NCI-H2227 treated with DMSO at 0.1 percent for 48 hours (cell line): ENCODE data around the gene BHLHA15.

Source experiments
- DNase-seq: peaks from one replicate; lab custom pipeline; 2025; lab: John Stamatoyannopoulos, UW

Gene BHLHA15

DNA sequence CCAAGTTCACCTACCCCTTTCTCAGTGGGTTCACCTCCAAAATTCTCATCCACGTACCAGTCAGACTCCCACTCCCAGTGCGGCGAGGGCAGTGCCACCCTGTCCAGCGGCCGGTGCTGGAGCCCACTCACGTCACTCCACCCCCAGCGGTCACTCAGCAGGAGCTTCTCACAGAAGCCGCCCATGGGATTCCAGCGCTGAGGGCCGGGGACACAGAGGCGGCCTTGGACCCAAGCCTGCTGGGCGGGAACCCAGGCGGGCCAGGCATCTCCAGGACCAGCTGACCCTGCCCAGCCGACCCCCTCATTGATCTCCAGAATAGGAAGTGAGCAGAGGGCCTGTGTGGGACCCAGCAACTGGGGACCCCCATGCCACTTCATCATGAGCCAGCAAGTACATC lies 33.6 kb downstream of the BHLHA15 start:
- no peak for DNase-seq

DNA sequence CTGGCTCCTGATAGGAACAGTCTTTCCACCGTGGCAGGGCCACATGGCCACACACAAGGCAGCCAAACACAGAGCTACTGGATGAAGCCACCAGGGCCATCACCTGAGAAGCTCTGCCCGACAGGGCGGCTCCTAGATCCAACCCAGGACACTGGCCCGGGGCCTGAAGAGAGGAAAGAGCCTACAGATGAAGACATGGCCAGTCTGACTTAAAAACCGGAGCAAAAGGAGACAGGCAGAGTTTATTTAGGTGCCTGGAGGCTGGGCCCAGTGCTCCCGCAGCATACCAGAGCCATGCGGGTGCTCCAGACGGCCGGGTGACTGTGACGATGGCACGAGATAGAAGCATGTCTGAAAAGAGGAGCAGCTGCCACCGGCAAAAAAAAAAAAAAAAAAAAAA lies 36.9 kb downstream of the BHLHA15 start:
- DNase-seq, result no peak

DNA sequence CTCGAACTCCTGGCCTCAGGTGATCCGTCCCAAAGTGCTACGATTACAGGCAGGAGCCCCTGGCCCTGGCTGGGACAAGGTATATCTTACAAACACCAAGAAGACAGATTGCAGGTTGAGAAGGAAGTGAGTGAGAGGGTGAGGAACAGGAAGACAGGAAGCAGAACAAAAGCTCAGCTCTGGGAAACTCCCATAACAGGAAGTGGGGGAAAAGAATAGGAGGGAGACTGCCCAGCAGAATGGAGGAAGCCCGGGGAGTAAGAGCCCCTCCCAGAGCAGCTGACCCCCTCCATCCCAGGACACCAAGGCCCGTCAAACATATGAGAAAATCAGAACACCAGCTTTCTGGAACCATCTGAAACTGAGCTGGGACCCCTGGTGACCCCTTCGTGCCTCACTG lies 37.9 kb downstream of the BHLHA15 start:
- no peak for DNase-seq

DNA sequence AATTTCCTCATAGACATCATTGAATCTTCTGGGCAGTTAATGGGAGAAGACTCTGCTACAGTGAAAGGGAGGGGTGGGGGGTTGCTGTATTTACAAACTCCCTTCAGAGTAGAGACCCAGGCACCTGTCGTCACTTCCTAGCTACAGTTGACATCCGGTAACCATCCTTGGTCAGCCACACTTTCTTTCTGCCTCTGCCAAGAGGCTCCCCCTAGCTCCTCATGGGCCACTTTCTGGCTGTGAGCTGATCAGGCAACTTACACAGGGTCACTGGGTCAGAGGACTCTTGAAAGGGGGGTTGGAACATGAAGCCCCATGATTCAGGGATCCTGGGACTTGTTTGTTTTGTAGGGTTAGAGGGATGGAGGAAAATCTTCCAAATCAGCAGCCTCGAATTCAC lies 39.5 kb downstream of the BHLHA15 start:
- no peak for DNase-seq

DNA sequence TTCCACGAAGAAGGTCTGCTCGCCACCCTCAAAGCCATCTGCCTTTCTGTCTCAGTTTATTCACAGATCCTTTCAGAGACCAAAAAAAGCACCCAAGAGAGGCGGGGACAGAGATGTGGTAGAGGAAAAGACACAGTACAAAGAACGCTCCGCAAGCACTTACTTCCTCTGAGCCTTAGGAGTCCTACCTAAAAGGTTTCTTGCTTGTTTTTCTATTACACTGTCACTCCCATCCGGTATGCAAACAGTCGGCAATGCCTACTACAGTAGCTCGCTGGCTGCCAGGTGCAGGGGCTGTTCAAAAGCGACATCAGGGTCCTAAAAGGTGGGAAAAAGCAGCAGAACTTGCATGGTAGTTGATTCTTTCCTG lies 40.0 kb downstream of the BHLHA15 start:
- DNase-seq, result peak; percentile 36

DNA sequence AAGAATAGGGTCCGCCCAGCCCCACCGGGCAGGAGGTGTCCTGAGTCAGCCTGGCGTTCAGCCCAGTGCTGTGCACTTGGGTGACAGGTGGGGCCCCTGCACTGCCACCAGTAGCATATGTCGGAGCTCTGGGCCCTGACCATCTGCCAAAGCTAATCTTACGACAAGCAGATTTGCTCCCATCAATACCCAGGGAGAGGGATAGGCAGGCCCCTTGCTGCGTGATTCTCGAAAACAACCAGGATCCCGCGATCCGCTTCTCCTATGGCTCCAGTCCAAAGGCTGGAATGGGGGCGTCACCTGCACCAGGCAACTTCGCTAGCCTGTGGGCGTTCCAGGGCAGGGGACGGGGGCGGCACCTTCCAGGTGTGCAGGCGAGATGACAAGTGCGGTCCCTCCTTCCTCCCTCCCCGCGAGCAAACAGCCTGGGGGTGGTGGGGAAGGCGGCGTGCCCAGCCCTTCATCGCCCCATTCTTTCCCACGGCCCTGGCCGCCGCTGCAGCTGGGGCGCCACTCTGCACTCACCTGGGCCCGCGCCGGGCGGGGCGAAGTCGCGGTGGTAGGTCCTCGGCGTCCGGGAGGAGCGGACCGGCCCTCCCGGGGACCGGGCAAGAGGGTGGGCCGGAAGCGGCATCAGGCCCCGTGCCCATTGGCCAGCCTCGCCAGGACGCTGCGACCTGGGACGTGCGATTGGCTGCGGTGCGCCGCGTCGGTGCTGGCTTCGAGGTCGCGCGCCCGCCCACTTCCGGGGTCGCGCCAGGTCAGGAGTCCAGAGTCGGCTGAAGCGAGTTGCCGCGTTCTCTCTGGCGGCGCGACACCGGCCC lies 40.6 kb downstream of the BHLHA15 start, which contains the start of gene TECPR1:
Gene TECPR1, minus strand, starts transcription at position 632 of the 824 bp plus-strand sequence. CDS start 6,086 bp downstream, outside the sequence.
- DNase-seq, result peak; percentile 84

DNA sequence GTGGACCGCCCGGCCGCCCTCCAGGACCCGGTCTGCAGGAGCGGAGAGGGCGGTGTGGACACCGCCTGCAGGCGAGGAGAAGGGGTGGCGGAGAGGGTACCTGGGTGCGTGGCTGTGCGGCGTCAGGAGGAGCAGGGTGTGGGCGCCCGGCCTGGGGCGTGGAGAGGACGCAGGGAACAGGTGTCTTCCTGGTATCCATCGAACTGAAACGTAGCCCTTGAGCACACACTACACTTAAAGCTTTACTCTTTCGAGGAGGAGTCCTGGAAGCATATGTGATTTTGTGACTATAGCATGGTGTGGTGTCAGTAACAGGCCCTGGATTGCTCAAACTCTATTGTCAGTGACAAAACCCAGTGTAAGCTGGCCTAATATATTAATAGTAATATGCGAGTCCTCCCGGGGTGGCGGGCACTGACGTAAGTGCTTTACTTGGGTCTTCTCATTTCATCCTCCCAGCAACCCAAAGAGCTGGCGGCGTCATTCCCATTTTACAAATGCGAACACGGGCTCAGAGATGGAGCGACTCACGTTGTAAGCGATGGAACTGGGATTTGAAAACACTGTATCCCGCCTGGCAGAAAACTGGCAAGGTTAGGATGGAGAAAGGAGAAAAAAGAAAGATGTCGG lies 41.3 kb downstream of the BHLHA15 start:
- no peak for DNase-seq

DNA sequence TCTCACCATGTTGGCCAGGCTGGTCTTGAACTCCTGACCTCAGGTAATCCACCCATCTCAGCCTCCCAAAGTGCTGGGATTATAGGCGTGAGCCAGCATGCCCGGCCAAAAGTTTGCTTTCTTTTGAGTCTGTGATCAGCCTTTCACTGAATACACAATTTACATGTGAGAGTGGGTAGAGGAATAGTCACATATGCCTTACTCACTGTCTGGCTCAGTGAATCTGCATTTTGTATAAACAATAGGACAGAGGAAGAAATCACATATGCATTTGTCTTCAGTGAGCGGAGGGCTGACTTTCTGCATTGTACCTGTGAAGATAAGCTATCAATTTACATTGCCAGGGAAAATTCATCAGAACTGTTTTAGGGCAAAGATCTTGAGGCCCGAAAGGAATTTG lies 43.3 kb downstream of the BHLHA15 start:
- DNase-seq, result no peak

DNA sequence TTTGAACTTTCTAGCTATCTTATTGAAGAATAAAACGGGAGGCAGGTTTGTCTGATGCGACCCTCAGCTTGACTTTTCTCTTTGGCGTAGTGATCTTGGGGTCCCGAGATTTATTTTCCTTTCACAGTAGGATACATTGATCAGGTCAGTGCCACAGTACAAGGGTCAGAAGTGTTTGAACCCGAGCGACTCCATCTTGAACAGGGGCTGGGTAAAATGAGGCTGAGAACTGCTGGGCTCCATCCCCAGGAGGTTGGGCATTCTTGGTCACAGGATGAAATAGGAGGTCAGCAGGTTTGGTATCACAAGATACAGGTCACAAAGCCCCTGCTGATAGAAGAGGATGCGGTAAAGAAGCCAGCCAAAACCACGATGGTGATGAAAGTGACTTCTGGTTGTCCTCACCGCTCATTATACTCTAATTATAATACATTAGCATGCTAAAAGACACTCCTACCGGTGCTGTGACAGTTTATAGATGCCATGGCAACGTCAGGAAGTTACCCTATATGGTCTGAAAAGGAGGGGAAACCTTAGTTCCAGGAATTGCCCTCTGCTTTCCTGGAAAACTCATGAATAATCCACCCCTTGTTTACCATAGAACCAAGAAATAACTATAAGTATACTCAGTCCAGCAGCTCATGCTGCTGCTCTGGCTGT lies 43.8 kb downstream of the BHLHA15 start:
- no peak for DNase-seq

DNA sequence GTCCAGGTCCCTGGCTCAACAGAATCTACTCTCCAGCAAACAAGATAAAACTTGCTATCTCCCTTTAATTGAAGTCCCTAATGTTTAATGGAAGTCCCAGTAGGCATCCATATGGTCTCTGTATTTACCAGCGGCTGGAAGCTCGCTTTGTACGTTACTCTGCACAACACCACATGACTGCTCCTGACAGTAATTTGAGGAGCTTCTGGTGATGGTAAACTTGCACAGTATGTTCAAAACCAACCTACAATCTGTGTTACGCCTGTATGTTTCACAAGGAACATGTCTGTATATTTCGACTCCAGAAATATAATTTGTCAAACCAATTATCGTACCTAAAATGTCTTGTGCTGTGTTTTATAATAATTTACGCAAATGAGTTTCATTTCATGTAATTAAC lies 45.2 kb downstream of the BHLHA15 start:
- DNase-seq, result no peak

DNA sequence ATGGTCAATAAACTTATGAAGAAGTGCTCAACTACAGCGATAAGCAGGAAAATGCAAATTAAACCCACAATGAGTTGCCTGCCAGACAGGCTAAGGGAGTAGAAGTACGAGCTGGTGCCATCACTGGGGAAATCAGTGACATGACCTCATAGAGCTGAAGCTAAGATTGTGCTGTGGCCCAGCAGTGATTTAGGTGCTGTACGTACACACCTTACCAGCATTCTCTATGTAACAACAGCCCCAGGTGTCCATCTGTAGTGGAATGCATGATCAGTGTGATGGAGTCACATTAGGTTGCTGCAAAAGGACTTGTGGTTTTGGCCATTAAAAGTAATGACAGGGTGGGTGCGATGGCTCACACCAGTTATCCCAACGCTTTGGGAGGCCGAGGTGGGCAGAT lies 46.5 kb downstream of the BHLHA15 start:
- DNase-seq, result no peak
